DND-41 (cell line): ENCODE results near the gene OSBPL1A.

ENCODE experiments used
- ATAC-seq: fragments of 200-7000 bp; cut with Tn5 transposase; 3 replicates; pipeline ENCODE4 v1.9.1; 2021; ENCODE audit warnings: low read depth; ENCODE audit not compliant: insufficient read depth
- DNase-seq: peaks from one replicate; pipeline ENCODE4 v3.0.0-alpha.2; 2020
- H2AFZ ChIP-seq: 2 replicates; pipeline ENCODE4 v1.6.0; 2012; ENCODE audit warnings: low read depth, low read length
- H3K27ac ChIP-seq: 2 replicates; pipeline ENCODE4 v1.5.1; 2012; ENCODE audit warnings: low read length, inconsistent platforms
- H3K27me3 ChIP-seq: fragments of 200-600 bp; sonication (generic); 2 replicates; pipeline ENCODE4 v1.6.0; 2012; ENCODE audit warnings: low read length, mild to moderate bottlenecking, inconsistent platforms; ENCODE audit not compliant: insufficient read depth, poor library complexity
- H3K36me3 ChIP-seq: 2 replicates; pipeline ENCODE4 v1.5.1; 2012; ENCODE audit warnings: low read length, inconsistent platforms; ENCODE audit not compliant: insufficient read depth
- H3K4me1 ChIP-seq: 2 replicates; pipeline ENCODE4 v1.5.1; 2012; ENCODE audit warnings: mild to moderate bottlenecking, low read length; ENCODE audit not compliant: insufficient read depth
- H3K4me2 ChIP-seq: 2 replicates; pipeline ENCODE4 v1.6.0; 2012; ENCODE audit warnings: mild to moderate bottlenecking, moderate library complexity, low read length, inconsistent platforms; ENCODE audit not compliant: insufficient read depth
- H3K4me3 ChIP-seq, 2 experiments: fragments of 200-600 bp in 1 of 2; shearing (Covaris generic) in 1 of 2; 2 replicates each; pipeline ENCODE4 v1.5.1; 2012 to 2016; ENCODE audit warnings: inconsistent platforms in 2 of 2, low read length in 2 of 2, mild to moderate bottlenecking in 2 of 2, low read depth in 1 of 2, moderate library complexity in 1 of 2
- H3K79me2 ChIP-seq: 2 replicates; pipeline ENCODE4 v1.6.0; 2012; ENCODE audit warnings: low read length, inconsistent platforms; ENCODE audit not compliant: insufficient read depth
- H3K9ac ChIP-seq: 2 replicates; pipeline ENCODE4 v1.6.0; 2012; ENCODE audit warnings: low read depth, mild to moderate bottlenecking, inconsistent platforms, low read length, moderate library complexity
- H3K9me3 ChIP-seq: 2 replicates; pipeline ENCODE4 v1.5.1; 2012; ENCODE audit warnings: low read length, moderate library complexity, mild to moderate bottlenecking, inconsistent platforms; ENCODE audit not compliant: insufficient read depth, severe bottlenecking
- H4K20me1 ChIP-seq: 2 replicates; pipeline ENCODE4 v1.6.0; 2012; ENCODE audit warnings: low read length; ENCODE audit not compliant: insufficient read depth
- EZH2 ChIP-seq: IDR thresholded peaks from 3 replicates; pipeline ENCODE4 v1.6.1; 2012; ENCODE audit warnings: borderline replicate concordance, low read depth, mild to moderate bottlenecking, moderate library complexity, low read length, inconsistent platforms; ENCODE audit not compliant: severe bottlenecking
- TF ChIP-seq, protein P1 (sequence below): IDR thresholded peaks from 2 replicates; pipeline ENCODE4 v1.5.1; 2012; ENCODE audit warnings: borderline replicate concordance, low read length, moderate library complexity, mild to moderate bottlenecking; ENCODE audit not compliant: poor library complexity, severe bottlenecking; ENCODE audit errors: extremely low read depth

OSBPL1A gene

DNA sequence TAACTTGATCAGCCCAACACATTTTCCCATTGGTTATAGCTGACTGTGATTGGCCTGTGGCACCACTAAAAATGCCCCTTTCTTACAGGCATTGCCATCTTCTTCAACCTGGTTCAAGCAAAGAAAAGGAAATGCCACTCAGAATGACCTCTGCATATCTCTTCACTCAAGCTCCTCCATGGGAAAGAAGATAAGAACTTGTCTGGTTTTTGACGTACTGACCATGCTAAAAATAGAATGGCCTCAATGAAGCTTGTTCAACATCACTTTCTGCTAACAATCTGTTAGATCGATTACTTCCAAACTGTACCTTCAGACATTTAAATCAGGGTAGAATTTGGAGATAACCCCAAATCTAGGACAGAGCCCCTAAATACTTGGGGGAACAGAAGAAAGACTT lies 149.3 kb downstream of the OSBPL1A start:
- Histone ChIP-seq H3K9ac (no peak overlapping the region), H3K27me3 (no peaks in the 10 kb centered on the region), H3K36me3 (no peaks in the 10 kb centered on the region), H3K4me1 (no peaks in the 10 kb centered on the region), H3K27ac (no peak overlapping the region), H3K4me3 (no peak overlapping the region), H3K4me2 (no peak overlapping the region), H3K9me3 (no peaks in the 10 kb centered on the region), H3K79me2 (no peaks in the 10 kb centered on the region), H2AFZ (no peak overlapping the region), H4K20me1 (no peaks in the 10 kb centered on the region)
- DNase-seq (no peak), ATAC-seq (no peak)
- TF ChIP-seq, protein P1, sequence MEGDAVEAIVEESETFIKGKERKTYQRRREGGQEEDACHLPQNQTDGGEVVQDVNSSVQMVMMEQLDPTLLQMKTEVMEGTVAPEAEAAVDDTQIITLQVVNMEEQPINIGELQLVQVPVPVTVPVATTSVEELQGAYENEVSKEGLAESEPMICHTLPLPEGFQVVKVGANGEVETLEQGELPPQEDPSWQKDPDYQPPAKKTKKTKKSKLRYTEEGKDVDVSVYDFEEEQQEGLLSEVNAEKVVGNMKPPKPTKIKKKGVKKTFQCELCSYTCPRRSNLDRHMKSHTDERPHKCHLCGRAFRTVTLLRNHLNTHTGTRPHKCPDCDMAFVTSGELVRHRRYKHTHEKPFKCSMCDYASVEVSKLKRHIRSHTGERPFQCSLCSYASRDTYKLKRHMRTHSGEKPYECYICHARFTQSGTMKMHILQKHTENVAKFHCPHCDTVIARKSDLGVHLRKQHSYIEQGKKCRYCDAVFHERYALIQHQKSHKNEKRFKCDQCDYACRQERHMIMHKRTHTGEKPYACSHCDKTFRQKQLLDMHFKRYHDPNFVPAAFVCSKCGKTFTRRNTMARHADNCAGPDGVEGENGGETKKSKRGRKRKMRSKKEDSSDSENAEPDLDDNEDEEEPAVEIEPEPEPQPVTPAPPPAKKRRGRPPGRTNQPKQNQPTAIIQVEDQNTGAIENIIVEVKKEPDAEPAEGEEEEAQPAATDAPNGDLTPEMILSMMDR: no peak
- TF ChIP-seq EZH2: no peak

GRCh38 chr18:24246143-24246542 lies 151.5 kb downstream of the OSBPL1A start:
- Histone ChIP-seq H3K9ac (no peak overlapping the region), H4K20me1 (no peaks in the 10 kb centered on the region), H3K36me3 (no peaks in the 10 kb centered on the region), H3K4me2 (no peak overlapping the region), H3K4me1 (no peaks in the 10 kb centered on the region), H2AFZ (no peak overlapping the region), H3K9me3 (no peaks in the 10 kb centered on the region), H3K27ac (no peak overlapping the region), H3K4me3 (no peak overlapping the region), H3K27me3 (no peaks in the 10 kb centered on the region), H3K79me2 (no peaks in the 10 kb centered on the region)
- TF ChIP-seq, protein P1: no peak
- no peak for TF ChIP-seq EZH2
- ATAC-seq (no peak), DNase-seq (no peak)

DNA sequence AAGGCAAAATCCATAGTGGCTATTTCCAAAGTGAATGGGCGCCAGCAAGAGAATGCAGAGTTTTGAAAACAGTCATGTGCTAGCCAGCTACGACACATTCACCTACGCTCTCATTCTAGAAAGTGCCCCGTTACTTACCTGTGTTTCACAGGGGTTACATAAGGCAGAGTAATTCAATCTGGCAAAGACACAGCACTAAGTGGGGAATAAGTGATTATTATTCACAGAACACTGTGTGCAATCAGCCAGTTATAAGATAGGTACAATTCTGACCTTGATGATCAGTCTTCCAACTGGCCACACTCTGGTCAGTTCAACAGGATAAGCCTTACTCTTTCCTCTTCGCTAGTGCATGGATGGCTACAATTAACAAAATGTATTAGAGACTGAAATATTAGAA lies 152.9 kb downstream of the OSBPL1A start:
- Histone ChIP-seq H2AFZ (no peak overlapping the region), H3K4me1 (no peaks in the 10 kb centered on the region), H3K79me2 (no peaks in the 10 kb centered on the region), H3K27ac (no peak overlapping the region), H3K27me3 (peaks cover 3% of the 10 kb centered on the region), H3K9ac (no peak overlapping the region), H3K36me3 (no peaks in the 10 kb centered on the region), H4K20me1 (no peaks in the 10 kb centered on the region), H3K4me3 (no peak overlapping the region), H3K4me2 (no peak overlapping the region), H3K9me3 (no peaks in the 10 kb centered on the region)
- ATAC-seq (no peak), DNase-seq (no peak)
- no peak for TF ChIP-seq EZH2
- TF ChIP-seq, protein P1: no peak

DNA sequence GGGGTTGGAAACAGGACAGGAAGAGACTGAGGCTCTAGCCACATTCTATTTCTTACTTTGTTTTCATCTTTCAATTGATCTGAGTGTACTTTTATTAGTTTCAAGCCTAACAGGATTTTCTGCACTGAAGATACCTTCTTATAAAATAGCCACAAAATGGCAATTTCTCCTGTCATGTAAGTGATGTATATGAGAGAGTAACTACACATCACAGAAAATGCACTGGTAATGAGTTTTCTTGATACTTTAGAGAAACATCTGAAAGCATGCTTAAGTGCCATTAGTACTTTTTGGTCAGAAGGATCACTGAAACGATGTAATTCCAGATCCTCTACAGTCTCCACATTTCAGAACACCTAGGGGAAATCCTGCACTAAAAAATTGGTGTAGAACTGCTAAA lies 153.9 kb downstream of the OSBPL1A start:
- Histone ChIP-seq H3K4me2 (no peak overlapping the region), H3K4me3 (no peak overlapping the region), H3K27ac (no peak overlapping the region), H3K4me1 (no peaks in the 10 kb centered on the region), H3K27me3 (peaks cover 3% of the 10 kb centered on the region), H2AFZ (no peak overlapping the region), H4K20me1 (no peaks in the 10 kb centered on the region), H3K36me3 (no peaks in the 10 kb centered on the region), H3K9ac (no peak overlapping the region), H3K9me3 (no peaks in the 10 kb centered on the region), H3K79me2 (no peaks in the 10 kb centered on the region)
- no peak for TF ChIP-seq EZH2
- TF ChIP-seq, protein P1: no peak
- no peak for ATAC-seq
- no peak for DNase-seq
